BJ (cell line): ENCODE measurements around the gene HNRNPA2B1. TPM values are rescaled to one million over a fixed set of nuclear protein-coding genes. Genes with fewer than 3 reads are reported as not detected.

ENCODE experiments used
- CTCF ChIA-PET: fragments of 350-600 bp; formaldehyde crosslinking; extraction: SDS; loops from one replicate; lab custom pipeline; 2021; ENCODE audit warnings: antibody characterized with exemption, inconsistent platforms; lab: Yijun Ruan, JAX
- POLR2A ChIA-PET: fragments of 300-600 bp; sonication (Branson Sonifier 250); formaldehyde crosslinking; extraction: SDS; loops from one replicate; lab custom pipeline; 2021; ENCODE audit warnings: antibody characterized with exemption; lab: Charles Lee
- DNase-seq: peaks from one replicate; pipeline ENCODE4 v3.0.0-alpha.2; 2011; ENCODE audit warnings: low read depth
- H3K27me3 ChIP-seq: 2 replicates; pipeline ENCODE4 v1.6.0; 2011; ENCODE audit warnings: low read length; ENCODE audit not compliant: control insufficient read depth, insufficient read depth
- H3K36me3 ChIP-seq: 2 replicates; pipeline ENCODE4 v1.5.1; 2011; ENCODE audit warnings: low read length; ENCODE audit not compliant: control insufficient read depth, insufficient read depth
- H3K4me3 ChIP-seq: 2 replicates; pipeline ENCODE4 v1.5.1; 2011; ENCODE audit warnings: low read depth, mild to moderate bottlenecking, control low read depth, low read length
- CTCF ChIP-seq: IDR thresholded peaks from 2 replicates; pipeline ENCODE4 v1.5.1; 2011; ENCODE audit warnings: low read depth, mild to moderate bottlenecking, control low read depth, inconsistent platforms, low read length, moderate library complexity; ENCODE audit not compliant: insufficient read depth
- polyA plus RNA-seq: library from polyadenylated mRNA; depleted of rRNA; stranded (reverse); fragments of >200 nt; gene quantifications from 2 replicates; pipeline ENCODE4 v1.2.3, GENCODE V29; 2011

Gene HNRNPA2B1
- polyA plus RNA-seq, 1 experiment, result 139 TPM

- no peaks in the 10 kb centered on the region for H3K27me3 ChIP-seq
- no peaks in the 10 kb centered on the region for H3K36me3 ChIP-seq
- TF ChIP-seq CTCF, result no peak
- ChIA-PET CTCF (interaction anchor here (1.0 kb wide), 1 partner anchor 14 kb away, joined by 4 read pairs; no protein-coding TSS in a partner anchor), POLR2A (no interaction called here)
- DNase-seq, result no peak
- H3K4me3 ChIP-seq, result no peak overlapping the region
These were observed 16.8 kb downstream of the HNRNPA2B1 start for GRCh38 chr7:26183545-26184280.

- TF ChIP-seq CTCF, result no peak
- no peak for DNase-seq
- POLR2A ChIA-PET, result no interaction called here
- H3K36me3 ChIP-seq, result no peaks in the 10 kb centered on the region
- CTCF ChIA-PET, result interaction anchor here (1.0 to 1.9 kb wide), 2 partner anchors 11 to 15 kb away, joined by 4 to 5 read pairs; no protein-coding TSS in a partner anchor
- H3K27me3 ChIP-seq, result no peaks in the 10 kb centered on the region
- no peak overlapping the region for H3K4me3 ChIP-seq
These were observed 17.8 kb downstream of the HNRNPA2B1 start for GRCh38 chr7:26182706-26183105.

GRCh38 chr7:26182283-26182682, 18.3 kb downstream of the HNRNPA2B1 start:
- POLR2A ChIA-PET, result interaction anchor here (0.6 kb wide), 1 partner anchor 186 kb away, joined by 3 read pairs; no protein-coding TSS in a partner anchor
- TF ChIP-seq CTCF, result no peak

GRCh38 chr7:26181474-26182227, 18.9 kb downstream of the HNRNPA2B1 start:
- DNase-seq, result no peak
- H3K4me3 ChIP-seq, result no peak overlapping the region
- ChIA-PET POLR2A (interaction anchor here (0.6 kb wide), 1 partner anchor 187 kb away, joined by 3 read pairs; no protein-coding TSS in a partner anchor), CTCF (interaction anchor here (1.9 kb wide), 1 partner anchor 12 kb away, joined by 5 read pairs; no protein-coding TSS in a partner anchor)
- no peaks in the 10 kb centered on the region for H3K27me3 ChIP-seq
- TF ChIP-seq CTCF, result no peak
- H3K36me3 ChIP-seq, result no peaks in the 10 kb centered on the region

More at GRCh38 chr7:26182283-26182682, 18.3 kb downstream of the HNRNPA2B1 start:
- no peaks in the 10 kb centered on the region for H3K27me3 ChIP-seq
- H3K36me3 ChIP-seq, result no peaks in the 10 kb centered on the region
- no peak for DNase-seq
- CTCF ChIA-PET, result interaction anchor here (1.9 kb wide), 1 partner anchor 11 kb away, joined by 5 read pairs; no protein-coding TSS in a partner anchor
- H3K4me3 ChIP-seq, result no peak overlapping the region

GRCh38 chr7:26180792-26181198, 19.8 kb downstream of the HNRNPA2B1 start:
- Histone ChIP-seq H3K27me3 (no peaks in the 10 kb centered on the region), H3K4me3 (no peak overlapping the region), H3K36me3 (no peaks in the 10 kb centered on the region)
- ChIA-PET POLR2A (interaction anchor here (0.7 kb wide), 2 partner anchors 23 to 34 kb away, joined by 3 to 7 read pairs; no protein-coding TSS in a partner anchor), CTCF (interaction anchor here (0.8 to 1.0 kb wide), 2 partner anchors 19 to 22 kb away, joined by 3 read pairs; no protein-coding TSS in a partner anchor)
- TF ChIP-seq CTCF, result no peak
- DNase-seq, result no peak
